H1 (cell line): ENCODE data around the gene BNC1. TPM values are rescaled to one million over a fixed set of nuclear protein-coding genes. Genes with fewer than 3 reads are reported as not detected.

Experiments
- CTCF ChIP-seq, 3 experiments: IDR thresholded peaks; 1 replicate in 2 of 3; 2 replicates in 1 of 3; pipeline versions ENCODE4 v1.5.1 to v1.6.1; 2011; ENCODE audit warnings: low read length in 3 of 3, mild to moderate bottlenecking in 3 of 3, inconsistent platforms in 2 of 3, low read depth in 1 of 3, moderate library complexity in 1 of 3; ENCODE audit not compliant: insufficient read depth in 1 of 3; ENCODE audit errors: control extremely low read depth in 1 of 3
- E2F6 ChIP-seq: IDR thresholded peaks from 2 replicates; pipeline ENCODE4 v1.6.1; 2012; ENCODE audit warnings: inconsistent platforms
- polyA plus RNA-seq, 7 experiments: library from polyadenylated mRNA; depleted of rRNA in 3 of 7; stranded (reverse) in 5 of 7; unstranded in 2 of 7; fragments of >200 nt in 5 of 7; fragments of 200-250 nt in 2 of 7; gene quantifications; 1 replicate in 5 of 7; 2 replicates in 1 of 7; 4 replicates in 1 of 7; pipeline versions ENCODE4 v1.2.1 to v1.2.3, GENCODE V29; 2011 to 2013; ENCODE audit warnings: missing spikeins in 2 of 7, mixed read lengths in 2 of 7
- total RNA-seq: library from RNA; stranded (reverse); fragmentation: NEBNext Ultra II Directional; extraction: Animal tissue kit (Norgen Biotek cat#: 25700); gene quantifications from 2 replicates; pipeline ENCODE4 v1.2.1, GENCODE V29; 2021

BNC1 gene
- total and polyA plus RNA-seq, 2 of the 8 experiments (the other 6 are each of a cell fraction or from before 2014, with no cell fraction given) = 0.99 to 2.1 TPM

- TF ChIP-seq CTCF (IDR thresholded peaks at IDR 0.05; ENCODE audit: control extremely low read depth in 1 of 3, insufficient read depth in 1 of 3, low read depth in 1 of 3, low read length in 3 of 3) (no peak), E2F6 (peak; percentile 11; the same call in 1 of the 2 replicates)
- TF ChIP-seq, all 59 proteins: peak for 7
Observed at GRCh38 chr15:83283138-83283812, 1.2 kb downstream of the BNC1 start (continued).
